Stromal cell of bone marrow (primary cell): ENCODE results near the gene BRIX1.
"Not testable (repeated sequence)": the region's sequence is repeated elsewhere in the genome, so short reads cannot be mapped to it uniquely, and the experiment has no call there.

ENCODE experiments used
- DNase-seq: peaks from one replicate; pipeline ENCODE4 v3.0.0-alpha.2; 2012; ENCODE audit warnings: low read depth

Gene BRIX1

DNA sequence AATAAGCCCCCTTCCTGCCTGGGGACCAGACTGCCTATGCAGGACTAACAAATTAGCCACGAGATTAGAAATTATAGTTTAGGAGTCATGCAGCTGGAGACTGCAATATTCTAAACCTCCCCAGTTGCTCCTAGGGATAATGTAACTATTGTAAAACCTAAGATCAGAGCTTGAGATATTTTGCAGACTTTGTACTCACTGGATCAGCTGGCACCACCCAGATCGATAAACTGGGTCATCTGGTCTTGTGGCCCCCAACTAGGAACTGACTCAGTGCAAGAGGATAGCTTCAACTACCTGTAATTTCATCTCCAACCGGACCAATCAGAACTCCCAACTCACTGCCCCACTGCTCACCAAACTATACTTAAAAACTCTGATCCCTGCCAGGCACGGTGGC is 52.0 kb downstream of the BRIX1 start:
- DNase-seq = no peak

DNA sequence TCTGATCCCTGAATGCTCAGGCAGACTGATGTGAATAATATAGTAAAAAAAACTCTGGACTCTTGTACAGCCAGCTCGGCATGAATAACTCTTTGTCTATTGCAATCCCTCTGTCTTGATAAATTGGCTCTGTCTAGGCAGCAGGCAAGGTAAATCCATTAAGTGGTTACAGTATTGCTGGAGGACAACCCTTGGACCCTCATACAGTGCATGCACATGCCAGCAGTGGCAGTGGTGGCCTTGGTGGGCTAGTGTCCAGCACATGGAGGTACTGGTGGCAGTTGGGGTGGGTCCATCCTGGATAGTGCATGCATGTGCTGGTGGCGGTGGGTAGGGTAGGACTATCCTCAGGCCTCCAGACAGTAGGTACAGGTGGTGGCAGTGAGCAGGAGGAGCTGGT is 52.7 kb downstream of the BRIX1 start:
- no peak for DNase-seq

DNA sequence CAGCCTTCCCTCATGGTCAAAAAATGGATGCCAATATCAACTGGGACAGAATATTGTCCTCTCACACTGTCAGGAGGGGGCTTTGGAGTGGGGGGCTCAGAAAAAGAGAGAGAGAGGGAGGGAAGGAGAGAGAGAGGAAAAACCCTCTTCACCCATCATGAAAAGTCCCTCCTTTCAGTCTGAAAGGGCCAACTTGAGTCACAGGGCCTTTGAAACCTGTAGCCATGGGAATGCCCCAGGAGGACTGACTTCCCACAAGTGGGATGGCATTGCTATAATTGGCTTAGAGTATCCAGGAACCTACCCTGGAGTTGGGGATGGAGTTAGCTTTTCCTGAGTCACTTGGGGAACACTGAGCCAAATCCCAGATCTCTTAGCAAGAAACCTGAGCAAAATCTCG is 55.0 kb downstream of the BRIX1 start:
- no peak for DNase-seq

DNA sequence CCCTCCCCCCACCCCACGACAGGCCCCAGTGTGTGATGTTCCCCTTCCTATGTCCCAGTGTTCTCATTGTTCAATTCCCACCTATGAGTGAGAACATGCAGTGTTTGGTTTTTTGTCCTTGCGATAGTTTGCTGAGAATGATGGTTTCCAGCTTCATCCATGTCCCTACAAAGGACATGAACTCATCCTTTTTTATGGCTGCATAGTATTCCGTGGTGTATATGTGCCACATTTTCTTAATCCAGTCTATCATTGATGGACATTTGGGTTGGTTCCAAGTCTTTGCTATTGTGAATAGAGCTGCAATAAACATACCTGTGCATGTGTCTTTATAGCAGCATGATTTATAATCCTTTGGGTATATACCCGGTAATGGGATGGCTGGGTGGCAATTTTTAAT is 56.1 kb downstream of the BRIX1 start:
- DNase-seq = not testable (repeated sequence)
